ENCODE results near the gene CACNA1F. TPM values are rescaled to one million over a fixed set of nuclear protein-coding genes. Genes with fewer than 3 reads are reported as not detected.

Gene CACNA1F
- total RNA-seq, 2 donors from 2014 or later: 1.0 TPM

GRCh38 chrX:49250066-49250465 lies 16.9 kb upstream of the CACNA1F start:
- intact Hi-C loops (cut with DNase I): no loop called here
- Histone ChIP-seq H3K36me3 (no peaks in the 10 kb centered on the region), H3K9ac (ENCODE audit: low read depth in 2 of 2, low read length in 2 of 2) (no peak overlapping the region), H3K9me3 (no peaks in the 10 kb centered on the region), H3K27me3 (no peaks in the 10 kb centered on the region), H3K4me3 (no peak overlapping the region), H3K27ac (no peak overlapping the region), H3K4me1 (no peaks in the 10 kb centered on the region)
- DNase-seq: no peak
- no peak for TF ChIP-seq CTCF (IDR thresholded peaks at IDR 0.05)

DNA sequence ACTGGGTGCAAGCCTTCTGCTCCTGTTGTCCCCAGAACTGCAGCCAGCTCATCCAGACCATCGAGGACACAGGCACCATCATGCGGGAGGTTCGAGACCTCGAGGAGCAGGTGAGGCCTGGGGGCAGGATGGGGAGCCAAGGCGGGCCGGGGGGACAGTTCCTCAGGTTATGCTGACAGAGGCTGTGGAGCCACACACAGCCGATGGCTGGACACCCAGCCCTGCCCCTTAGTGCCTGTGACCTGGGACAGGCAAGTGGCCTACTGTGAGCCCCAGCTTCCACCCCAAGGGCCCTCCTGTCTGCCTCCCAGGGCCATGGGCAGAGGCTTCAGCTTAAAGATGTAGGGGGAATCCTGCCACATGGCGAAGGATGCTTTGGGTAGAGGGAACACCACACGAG lies 16.5 kb upstream of the CACNA1F start:
- Histone ChIP-seq H3K4me1 (no peaks in the 10 kb centered on the region), H3K9me3 (no peaks in the 10 kb centered on the region), H3K4me3 (no peak overlapping the region), H3K27ac (no peak overlapping the region), H3K27me3 (no peaks in the 10 kb centered on the region), H3K36me3 (no peaks in the 10 kb centered on the region), H3K9ac (ENCODE audit: low read depth in 2 of 2, low read length in 2 of 2) (no peak overlapping the region)
- no peak for TF ChIP-seq CTCF (IDR thresholded peaks at IDR 0.05)
- no peak for DNase-seq
- intact Hi-C loops (cut with DNase I): no loop called here

GRCh38 chrX:49249071-49249470 lies 15.9 kb upstream of the CACNA1F start:
- DNase-seq: no peak
- intact Hi-C loops (cut with DNase I): no loop called here
- Histone ChIP-seq H3K4me1 (no peaks in the 10 kb centered on the region), H3K27me3 (no peaks in the 10 kb centered on the region), H3K27ac (no peak overlapping the region), H3K4me3 (no peak overlapping the region), H3K9ac (ENCODE audit: low read depth in 2 of 2, low read length in 2 of 2) (no peak overlapping the region), H3K9me3 (no peaks in the 10 kb centered on the region), H3K36me3 (no peaks in the 10 kb centered on the region)
- no peak for TF ChIP-seq CTCF (IDR thresholded peaks at IDR 0.05)

GRCh38 chrX:49247916-49248811 lies 15.0 kb upstream of the CACNA1F start:
- Histone ChIP-seq H3K4me3 (no peak overlapping the region), H3K36me3 (no peaks in the 10 kb centered on the region), H3K27me3 (no peaks in the 10 kb centered on the region), H3K27ac (no peak overlapping the region), H3K4me1 (no peaks in the 10 kb centered on the region), H3K9ac (ENCODE audit: low read depth in 2 of 2, low read length in 2 of 2) (no peak overlapping the region), H3K9me3 (no peaks in the 10 kb centered on the region)
- no peak for TF ChIP-seq CTCF (IDR thresholded peaks at IDR 0.05)
- intact Hi-C loops (cut with DNase I): no loop called here
- DNase-seq: no peak

- intact Hi-C loops (cut with DNase I): no loop called here
- Histone ChIP-seq H3K9me3 (no peaks in the 10 kb centered on the region), H3K4me1 (no peaks in the 10 kb centered on the region), H3K4me3 (no peak overlapping the region), H3K36me3 (no peaks in the 10 kb centered on the region), H3K9ac (ENCODE audit: low read depth in 2 of 2, low read length in 2 of 2) (no peak overlapping the region), H3K27ac (no peak overlapping the region), H3K27me3 (no peaks in the 10 kb centered on the region)
- no peak for DNase-seq
- no peak for TF ChIP-seq CTCF (IDR thresholded peaks at IDR 0.05)
These were observed 14.2 kb upstream of the CACNA1F start for GRCh38 chrX:49247346-49247745.

Measured in colonic mucosa (tissue), 4 donors.